HG03460 (cell line): ENCODE results near the gene KAZN.

Experiments used
- ATAC-seq: cut with Tn5 transposase; IDR thresholded peaks from one replicate; pipeline ENCODE4 v1.9.1; 2021; ENCODE audit not compliant: unreplicated experiment

Gene KAZN

DNA sequence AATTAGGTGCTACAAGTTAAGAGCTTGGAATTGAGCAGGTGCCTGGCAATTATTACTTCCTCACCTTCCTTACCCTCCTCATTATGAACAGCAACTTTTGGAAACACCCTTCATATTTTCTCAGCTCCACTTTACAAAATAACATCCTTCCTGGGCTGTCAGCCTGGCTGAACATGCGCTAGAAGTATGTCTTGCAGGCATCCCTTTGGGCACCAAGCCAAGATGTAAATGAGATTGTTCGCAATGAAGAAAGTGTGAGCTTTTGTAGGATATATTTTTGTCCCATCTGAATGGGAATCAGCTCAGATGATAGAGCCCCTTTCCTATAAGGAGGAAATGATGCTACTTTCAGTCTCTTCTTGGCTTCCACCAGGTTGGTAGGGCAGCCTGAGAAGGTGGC lies 245.9 kb downstream of the KAZN start:
- ATAC-seq, result no peak

DNA sequence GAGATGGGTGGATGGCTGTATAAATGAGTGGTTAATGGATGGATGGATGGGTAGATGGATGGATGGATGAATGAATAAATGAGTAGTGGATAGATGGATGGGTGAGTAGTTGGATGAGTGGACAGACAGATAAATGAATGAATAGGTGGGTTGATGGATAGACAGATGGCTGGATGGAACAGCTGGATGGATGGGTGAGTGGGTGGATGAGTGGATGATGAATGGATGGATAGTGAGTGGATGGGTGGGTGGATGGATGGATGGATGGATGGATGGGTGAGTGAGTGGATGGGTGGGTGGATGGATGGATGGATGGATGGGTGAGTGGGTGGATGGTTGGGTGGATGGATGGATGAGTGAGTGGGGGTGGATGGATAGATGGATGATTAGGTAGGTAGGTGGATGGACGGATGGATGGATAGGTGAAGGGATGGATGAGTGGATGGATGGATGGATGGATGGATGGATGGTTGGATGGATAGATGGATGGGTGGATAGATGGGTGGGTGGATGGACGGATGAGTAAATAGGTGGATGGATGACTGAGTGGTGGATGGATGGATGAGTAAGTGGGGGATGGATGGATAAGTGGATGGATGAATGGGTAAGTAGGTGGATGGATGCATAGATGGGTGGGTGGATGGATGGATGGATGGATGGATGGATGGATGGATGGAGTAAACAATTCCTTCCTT lies 246.6 kb downstream of the KAZN start:
- ATAC-seq, result no peak

DNA sequence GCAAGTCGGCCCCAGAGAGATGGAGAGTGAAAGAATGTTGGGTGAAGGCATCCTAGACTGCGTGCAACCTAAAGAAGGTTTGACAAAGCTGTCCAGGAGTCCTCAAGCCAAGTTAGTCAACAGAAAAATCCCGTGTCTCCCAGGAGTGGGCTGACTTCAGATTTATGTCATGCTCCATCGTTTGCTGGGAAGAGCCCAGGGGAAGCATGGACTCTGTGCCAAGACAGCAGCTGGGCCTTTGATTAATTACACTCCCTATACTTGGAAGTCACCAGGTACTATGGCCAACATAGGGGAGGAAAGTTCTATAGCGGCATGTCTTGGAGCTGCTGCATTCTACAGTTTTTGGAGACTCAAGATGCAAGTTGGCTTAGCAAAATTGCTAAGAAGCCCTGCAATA lies 247.4 kb downstream of the KAZN start:
- no peak for ATAC-seq

DNA sequence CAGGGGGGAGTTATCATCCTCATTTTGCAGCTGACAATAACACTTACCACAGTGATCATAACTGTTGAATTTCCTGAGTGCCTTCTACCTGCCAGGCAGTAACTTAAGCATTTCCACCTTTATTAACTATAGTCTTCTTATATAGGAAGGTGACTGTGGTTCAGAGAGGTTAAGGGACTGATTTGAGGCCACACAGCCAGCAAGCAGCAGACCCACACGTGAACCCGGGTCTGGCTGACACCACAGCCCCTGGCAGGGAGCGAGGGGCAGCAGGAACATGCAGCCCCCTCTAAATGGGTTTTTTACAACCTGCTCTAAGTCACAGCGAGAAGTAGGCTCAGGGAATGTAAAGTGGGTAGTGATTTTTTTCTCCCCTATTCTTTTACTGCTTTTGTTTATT lies 248.2 kb downstream of the KAZN start:
- no peak for ATAC-seq

DNA sequence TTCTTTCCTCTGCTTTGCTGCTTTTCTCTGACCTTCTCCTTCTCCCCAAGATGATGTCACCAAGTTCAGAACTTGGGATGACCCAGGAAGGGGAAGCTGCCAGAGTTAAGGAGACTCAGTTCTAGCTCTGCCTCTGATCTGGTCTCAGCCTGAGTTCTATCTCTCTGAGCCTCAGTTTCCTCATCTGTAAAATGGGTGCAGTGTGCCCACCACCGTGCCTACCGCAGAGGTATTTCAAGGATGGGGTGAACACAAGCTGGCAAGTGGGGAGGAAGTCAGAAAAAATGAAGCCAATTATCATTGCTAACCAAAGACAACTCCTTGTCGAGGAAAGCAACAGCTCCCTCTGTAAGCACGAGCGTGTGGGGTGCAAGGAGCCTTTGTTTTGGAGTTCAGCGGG lies 249.7 kb downstream of the KAZN start:
- no peak for ATAC-seq

DNA sequence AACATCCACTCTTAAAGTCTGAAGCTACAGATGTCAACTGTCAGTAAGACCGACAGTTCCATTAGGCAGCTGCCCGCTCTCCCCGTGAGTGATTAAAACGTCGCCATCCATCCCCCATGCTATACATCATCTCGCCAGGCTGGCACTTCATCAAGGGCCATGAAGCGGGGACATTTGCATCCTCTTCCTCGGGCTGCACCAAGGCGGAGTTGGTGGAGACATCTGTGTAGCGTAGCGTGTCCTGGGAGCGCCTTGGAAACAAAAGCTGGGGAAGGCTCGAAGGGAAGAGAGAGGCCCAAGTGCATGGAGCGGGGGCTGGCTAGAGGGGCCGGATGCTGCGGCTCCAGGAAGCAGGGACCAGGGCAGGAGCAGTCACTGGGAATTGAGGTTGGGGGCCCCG lies 250.1 kb downstream of the KAZN start:
- no peak for ATAC-seq

DNA sequence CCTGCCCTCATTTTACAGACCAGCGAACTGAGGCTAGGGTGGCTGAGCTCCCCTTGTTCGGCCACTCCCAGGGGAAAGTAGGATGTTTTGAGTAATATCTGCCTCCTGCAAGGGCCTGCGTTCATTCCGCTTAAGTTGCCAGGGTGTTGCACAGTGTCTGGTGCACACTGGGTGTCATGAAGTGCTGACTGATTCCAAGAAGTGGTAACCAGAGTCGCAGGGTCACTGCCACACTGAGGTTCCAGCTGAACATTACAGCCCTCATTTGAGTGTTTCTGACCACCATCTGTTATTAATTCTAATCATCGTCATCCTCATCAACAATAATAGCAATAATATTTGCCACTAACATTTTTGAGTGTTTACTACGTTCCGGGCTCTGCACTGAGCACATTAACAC lies 250.6 kb downstream of the KAZN start:
- no peak for ATAC-seq

DNA sequence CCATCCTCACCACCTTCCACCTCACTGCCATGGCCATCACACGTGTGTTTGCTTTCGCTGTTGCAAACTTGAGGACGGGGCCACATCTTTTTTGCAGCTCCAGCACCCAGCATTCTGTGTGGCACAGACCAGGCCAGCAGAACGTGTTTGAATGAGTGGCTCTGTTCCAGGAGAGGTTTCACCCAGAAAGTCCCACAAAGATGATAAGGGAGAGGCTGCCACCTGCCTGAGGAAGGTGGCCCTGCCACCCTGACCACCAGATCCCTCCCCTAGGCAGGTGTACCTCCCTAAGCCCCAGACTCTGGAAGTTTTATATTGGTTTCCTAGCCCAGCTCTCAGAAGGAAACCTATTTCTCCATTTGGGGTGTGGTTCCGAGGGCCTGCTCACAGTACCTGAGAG lies 252.1 kb downstream of the KAZN start:
- ATAC-seq, result no peak

DNA sequence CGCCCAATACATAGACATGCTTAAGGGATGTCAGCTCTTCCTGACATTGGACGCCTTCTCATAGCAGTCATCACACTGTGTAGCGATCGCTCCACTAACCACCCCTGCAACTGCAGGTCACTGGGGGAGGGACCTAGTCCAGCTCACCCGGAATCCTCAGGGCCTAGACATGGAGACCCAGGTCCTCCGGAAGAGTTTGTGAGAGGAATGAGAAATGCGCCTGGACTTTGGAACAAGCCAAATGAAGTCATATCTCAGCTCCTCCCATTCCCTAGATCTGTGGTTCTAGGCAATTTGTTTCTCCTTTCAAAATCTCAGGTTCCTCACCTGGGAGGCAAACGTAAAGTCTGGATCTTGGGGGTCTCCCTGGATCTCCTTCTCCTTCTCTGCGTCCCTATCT lies 253.3 kb downstream of the KAZN start:
- no peak for ATAC-seq

DNA sequence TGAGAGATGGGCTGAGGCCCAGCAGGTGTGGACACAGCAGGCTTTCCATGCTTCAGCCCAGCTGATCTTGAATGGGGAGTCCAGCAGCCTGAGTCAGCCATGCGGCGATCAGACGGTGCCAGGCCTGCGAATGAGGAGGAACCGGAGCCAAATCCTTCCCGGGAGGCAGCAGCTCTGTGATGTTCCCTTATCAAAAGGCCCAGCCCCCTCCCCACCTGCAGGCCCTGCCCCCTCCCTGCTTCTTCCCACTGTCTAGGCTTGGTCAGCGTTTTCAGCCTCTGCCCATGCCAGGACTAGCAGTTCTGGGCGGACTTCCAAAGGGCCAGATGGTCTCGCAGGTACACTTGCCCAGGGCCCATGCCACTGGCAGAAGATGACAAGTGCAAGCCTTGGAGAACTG lies 253.8 kb downstream of the KAZN start:
- no peak for ATAC-seq

DNA sequence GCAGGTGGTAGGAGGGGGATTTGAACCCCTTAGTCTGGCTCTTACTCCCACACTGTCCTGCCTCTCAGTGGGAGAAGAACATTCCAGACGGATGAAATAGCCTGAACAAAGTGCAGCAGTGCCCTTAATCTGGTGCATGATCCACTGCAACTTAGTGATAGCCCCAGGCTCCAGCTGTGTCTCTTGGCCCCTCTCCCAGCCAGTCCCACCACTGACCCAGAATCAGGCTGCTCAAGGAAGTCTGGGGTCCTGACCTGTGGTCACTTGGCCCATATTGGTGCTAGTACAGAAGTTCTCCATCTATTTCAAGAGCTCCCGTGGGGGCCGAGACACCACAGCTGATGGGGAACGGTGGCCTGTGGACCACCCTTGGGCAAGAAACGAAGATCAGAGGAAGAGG lies 255.0 kb downstream of the KAZN start:
- no peak for ATAC-seq

DNA sequence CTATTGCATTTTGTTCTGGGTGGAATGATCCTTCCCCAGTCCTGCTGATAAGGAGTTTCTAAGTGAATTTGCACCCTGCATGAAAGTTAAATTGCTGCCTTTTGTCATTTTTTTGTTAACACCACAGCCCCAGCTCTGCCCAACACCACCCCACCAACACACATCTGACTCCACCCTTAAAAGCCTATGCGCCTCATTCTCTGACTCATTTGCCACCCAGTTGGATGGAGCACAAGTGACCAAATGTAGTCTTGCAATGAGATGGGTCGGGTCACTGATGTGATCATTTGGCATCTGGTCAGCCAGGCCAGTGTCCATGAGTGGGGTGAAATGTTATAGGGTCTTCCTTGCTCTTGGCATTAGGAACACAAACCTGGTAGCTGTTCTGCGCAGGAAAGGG lies 256.8 kb downstream of the KAZN start:
- no peak for ATAC-seq

DNA sequence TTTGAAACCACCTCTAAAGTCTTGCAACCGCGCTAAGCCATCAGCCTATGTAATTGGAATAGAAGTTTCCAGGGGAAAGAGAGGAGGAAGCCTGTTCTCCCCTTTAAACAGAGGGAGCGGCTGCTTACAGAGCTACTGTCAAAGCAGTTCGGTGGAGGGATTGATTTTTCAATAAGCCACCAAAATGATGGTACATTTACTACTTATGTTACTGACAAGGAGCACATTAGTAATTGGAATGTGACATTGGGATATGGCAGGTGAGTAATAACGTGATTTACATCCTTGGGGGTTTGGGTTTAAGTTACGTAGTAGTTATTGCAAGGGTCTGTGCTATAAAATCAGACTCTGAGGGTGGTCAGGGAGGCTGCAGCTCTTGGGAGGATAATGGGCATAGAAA lies 257.3 kb downstream of the KAZN start:
- ATAC-seq, result no peak

DNA sequence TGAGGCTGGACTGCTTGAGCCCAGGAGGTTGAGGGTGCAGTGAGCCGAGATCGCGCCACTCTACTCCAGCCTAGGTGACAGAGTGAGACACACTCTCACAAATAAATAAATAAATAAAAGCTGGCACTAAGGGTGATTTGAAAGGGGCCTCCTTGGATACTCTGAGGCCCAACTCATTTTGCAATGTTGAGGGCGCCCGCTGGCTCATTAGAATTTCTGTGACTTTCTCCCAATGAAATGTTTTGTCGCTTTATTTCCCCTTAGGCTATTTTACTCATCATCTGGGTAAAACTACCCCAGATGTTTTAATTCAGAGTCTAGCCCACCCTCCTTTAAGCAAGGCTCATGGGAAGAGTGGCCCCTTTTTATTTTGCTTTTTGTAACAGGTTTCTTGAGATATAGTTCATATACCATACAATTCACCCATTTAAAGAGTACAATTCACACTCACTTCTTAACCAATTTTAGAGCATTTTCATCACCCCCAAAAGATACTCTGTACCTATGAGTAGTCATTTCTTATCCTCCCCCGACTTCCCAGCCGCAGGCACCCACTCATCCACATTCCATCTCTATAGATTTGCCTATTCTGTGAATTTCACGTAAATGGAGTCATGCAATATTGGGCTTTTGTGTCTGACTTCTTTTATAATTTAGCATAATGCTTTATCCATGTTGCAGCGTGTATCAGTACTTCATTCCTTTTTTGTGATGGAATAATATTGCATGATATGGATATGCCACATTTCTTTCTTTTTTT lies 259.1 kb downstream of the KAZN start:
- no peak for ATAC-seq

DNA sequence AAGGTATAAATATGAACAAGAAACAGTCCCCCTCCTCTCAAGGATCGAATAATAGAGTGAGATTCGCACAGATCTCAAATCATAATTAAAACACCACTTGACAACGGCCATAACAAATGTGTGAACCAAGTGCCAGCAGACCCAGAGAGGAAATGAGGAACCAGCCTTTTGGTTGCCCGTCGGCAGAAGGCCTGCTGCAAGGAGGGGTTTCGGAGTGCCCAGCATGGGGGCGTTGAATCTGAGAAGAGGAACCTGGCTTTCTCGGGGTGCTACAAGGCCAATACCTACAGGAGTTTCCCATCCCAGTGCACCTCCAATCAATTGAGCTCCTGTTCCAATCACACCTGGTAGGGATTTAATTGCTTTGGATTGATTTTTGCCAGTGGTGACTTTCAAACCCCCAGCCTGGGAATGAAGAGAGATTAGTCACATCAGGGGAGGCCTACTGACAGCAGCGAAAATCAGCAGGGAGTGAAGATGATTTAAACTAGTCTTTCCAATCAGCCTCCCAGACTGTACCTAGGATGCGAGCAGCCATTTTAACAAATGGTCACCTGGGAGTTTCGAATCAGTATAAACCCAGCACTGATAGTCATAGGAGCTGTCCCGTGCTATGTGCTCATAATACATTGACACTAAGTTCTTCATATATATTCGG lies 263.8 kb downstream of the KAZN start:
- no peak for ATAC-seq

DNA sequence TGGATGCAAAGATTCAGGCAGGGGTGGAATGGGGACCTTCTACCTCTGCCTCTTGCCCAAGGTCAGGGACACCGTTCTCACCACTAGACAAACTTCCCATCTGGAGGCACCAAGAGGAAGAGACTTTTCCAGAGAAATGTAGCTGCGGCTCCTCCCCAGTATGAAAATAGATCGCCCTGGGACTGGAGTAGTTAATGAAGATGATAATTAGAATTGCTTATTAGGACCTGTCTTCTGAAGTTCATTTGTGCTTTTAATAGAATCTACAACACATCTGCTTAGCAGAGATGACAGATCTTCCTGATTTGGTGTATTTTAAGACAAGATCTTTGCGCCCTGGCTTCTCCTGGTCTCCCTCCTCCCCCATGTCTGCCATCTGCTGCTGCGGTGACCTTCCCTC lies 266.6 kb downstream of the KAZN start:
- no peak for ATAC-seq

DNA sequence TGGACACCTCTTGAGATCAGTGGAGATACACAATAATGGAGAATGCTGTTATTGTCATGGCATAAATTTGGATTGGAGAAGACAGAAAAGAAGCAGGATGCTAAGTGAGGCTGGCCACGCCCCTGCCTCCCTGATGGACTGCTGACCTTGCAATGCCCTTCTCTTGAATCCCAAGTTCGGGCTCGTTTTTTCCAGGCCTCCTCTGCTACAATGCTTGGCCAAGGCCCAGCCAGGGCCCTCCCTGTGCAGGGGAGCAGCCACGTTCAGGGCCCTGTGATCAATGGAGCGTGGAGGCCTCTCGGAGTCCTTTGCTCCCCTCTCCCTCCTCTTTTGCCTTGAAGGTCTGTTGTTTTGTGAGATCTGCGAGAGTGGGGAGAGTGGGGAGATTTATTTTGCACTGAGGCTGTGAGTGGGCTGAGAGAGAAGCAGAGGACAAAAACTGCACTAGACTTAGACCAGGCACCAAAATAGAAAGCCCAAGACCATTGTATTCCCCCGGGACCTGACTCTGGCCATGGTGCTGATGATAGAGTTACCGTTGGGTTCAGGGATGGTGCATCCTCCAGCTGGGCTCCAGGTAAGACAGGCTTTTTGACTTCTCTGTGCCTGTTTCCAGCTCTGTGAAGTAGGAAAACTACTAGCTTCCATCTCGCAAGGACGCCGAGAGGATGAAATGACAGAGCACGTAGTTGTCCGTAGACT lies 268.6 kb downstream of the KAZN start:
- no peak for ATAC-seq

DNA sequence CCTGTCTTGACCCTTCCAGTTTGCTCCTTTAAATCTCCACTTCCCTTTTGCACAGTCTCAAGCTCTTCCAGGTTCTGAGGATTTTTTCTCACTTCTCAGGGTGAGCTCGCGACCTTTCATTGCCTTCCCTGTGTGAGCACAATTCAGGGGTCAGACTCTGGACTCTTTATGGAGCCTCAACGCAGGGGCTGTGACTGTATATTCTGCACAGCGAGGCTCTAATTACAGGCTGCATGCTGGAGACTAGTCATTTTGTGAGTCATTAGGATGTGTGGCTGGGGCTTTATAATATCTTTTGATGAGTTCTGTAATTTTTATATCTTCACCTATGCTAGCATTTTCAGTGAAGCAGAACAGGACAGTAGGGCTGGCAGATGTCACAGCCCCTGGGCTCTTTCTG lies 270.7 kb downstream of the KAZN start:
- no peak for ATAC-seq

DNA sequence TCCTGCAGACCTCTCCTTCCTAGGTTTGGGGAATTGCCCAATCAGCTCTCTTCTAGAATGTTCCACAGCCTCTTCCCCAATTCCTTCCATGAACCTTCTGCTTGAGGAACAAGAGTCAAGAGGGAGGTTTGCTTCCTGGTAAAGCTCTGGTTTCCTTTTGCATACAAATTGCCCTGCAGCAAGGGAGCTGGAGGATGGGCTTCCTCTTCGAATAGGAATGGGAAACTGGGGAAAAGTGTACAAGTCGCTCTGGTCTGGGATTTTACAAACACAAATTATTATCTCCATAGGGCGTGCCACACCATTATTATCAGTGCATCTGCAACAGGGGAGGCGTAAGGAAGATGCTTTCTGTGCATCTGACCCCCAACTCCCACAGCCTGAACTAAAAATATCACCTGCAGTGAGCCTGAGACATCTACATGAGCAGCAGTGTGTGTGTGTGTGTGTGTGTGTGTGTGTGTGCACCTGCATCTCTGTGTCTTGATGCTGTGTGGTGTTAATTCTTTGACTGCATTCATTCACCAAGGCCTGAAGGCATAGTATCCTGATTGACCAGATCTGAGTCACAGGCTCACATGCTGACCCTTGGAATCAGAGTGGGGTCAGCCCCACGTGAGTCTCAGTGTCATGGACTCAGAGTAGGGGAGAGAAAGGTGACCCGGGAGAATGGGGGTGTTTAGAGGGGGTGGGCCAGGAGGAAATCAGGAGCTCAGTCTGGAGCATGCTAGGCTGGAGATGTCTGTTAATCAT lies 272.9 kb downstream of the KAZN start:
- ATAC-seq, result no peak

DNA sequence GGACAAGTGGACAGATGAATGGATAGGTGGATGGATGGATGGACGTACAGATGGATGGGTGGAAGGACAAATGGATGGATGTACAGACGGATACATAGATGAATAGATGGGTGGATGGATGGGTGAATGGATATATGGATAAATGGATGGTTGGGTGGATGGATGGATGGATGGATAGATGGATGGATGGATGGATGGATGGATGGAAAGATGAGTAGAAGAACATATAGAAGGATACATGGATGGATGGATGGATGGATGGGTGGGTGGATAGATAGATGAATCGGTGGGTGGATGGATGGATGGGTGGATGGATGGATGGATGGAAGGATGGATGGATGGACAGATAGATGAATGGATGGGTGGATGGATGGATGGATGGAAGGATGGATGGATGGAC lies 274.3 kb downstream of the KAZN start:
- no peak for ATAC-seq

DNA sequence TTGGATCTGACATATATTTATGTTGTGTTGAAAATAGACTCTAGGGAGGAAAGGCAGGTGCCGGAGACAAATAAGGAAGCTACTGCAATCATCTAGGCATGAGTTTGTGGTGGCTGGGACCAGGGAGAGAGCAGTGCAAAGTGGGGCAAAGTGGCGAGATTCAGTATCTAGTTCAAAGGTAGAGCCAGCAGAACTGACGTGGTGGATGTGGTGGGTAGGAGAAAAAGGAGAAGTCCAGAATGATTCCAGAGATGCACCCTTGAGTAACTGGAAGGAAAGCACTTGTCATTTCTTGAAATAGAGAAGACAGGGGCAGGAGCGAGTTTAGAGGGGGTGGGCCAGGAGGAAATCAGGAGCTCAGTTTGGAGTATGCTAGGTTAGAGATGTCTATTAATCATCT lies 275.2 kb downstream of the KAZN start:
- no peak for ATAC-seq
